ENCODE results near the gene UBE2L5. TPM values are rescaled to one million over a fixed set of nuclear protein-coding genes. Genes with fewer than 3 reads are reported as not detected.
"Not testable (repeated sequence)": the region's sequence is repeated elsewhere in the genome, so short reads cannot be mapped to it uniquely, and the experiment has no call there.

The UBE2L5 gene
- total RNA-seq, 2 donors from 2014 or later: not detected

GRCh38 chr13:30440910-30441703, 18.8 kb downstream of the UBE2L5 start:
- H3K9me3 Mint-ChIP-seq: no peaks in the 10 kb centered on the region
- H3K36me3 Mint-ChIP-seq (ENCODE audit: low read depth): no peaks in the 10 kb centered on the region
- peak overlapping the region; percentile 83 for H3K27ac Mint-ChIP-seq
- H3K27me3 Mint-ChIP-seq: peaks cover 1% of the 10 kb centered on the region
- H3K4me3 Mint-ChIP-seq: no peak overlapping the region
- peaks cover 5% of the 10 kb centered on the region for H3K4me1 Mint-ChIP-seq
- peak; percentile 78 for ATAC-seq (replicated peaks)

DNA sequence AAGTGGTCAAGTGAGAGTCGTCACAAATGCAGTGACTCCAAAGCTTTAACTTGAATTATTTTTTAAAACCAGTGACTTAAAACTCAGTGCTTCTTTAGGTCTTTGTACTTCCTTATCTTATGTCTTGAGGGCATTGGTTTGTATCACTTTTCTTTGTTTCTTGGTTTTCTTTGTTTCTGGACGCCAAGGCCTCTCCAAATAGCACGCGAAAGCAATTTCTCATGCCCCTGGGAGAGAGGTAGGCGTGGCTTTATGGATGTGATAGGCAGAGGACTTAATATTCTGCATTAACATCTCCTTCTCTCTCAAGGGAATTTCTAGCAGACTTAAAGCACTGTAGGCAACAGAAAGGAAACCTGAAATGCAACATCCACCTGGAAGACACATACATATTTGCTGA, 20.6 kb downstream of the UBE2L5 start:
- Mint-ChIP-seq H3K4me1 (peaks cover 5% of the 10 kb centered on the region), H3K27ac (no peak overlapping the region), H3K4me3 (no peak overlapping the region), H3K27me3 (peaks cover 4% of the 10 kb centered on the region), H3K36me3 (ENCODE audit: low read depth) (no peaks in the 10 kb centered on the region), H3K9me3 (no peaks in the 10 kb centered on the region)
- ATAC-seq (replicated peaks): no peak

GRCh38 chr13:30443491-30443890, 21.2 kb downstream of the UBE2L5 start:
- H3K4me1 Mint-ChIP-seq; H3K27ac Mint-ChIP-seq; H3K36me3 Mint-ChIP-seq (ENCODE audit: low read depth); H3K9me3 Mint-ChIP-seq; ATAC-seq (replicated peaks); H3K4me3 Mint-ChIP-seq; H3K27me3 Mint-ChIP-seq: not testable (repeated sequence)

GRCh38 chr13:30443957-30444404, 21.7 kb downstream of the UBE2L5 start:
- H3K27me3 Mint-ChIP-seq: peaks cover 4% of the 10 kb centered on the region
- H3K4me1 Mint-ChIP-seq: peaks cover 5% of the 10 kb centered on the region
- no peaks in the 10 kb centered on the region for H3K36me3 Mint-ChIP-seq (ENCODE audit: low read depth)
- H3K4me3 Mint-ChIP-seq: no peak overlapping the region
- H3K9me3 Mint-ChIP-seq: no peaks in the 10 kb centered on the region
- no peak for ATAC-seq (replicated peaks)
- no peak overlapping the region for H3K27ac Mint-ChIP-seq

- no peak overlapping the region for H3K27ac Mint-ChIP-seq
- H3K4me3 Mint-ChIP-seq: no peak overlapping the region
- no peak for ATAC-seq (replicated peaks)
- H3K4me1 Mint-ChIP-seq: peaks cover 2% of the 10 kb centered on the region
- peaks cover 4% of the 10 kb centered on the region for H3K27me3 Mint-ChIP-seq
- no peaks in the 10 kb centered on the region for H3K36me3 Mint-ChIP-seq (ENCODE audit: low read depth)
- H3K9me3 Mint-ChIP-seq: no peaks in the 10 kb centered on the region
These were observed 23.8 kb downstream of the UBE2L5 start for GRCh38 chr13:30446126-30446500.

DNA sequence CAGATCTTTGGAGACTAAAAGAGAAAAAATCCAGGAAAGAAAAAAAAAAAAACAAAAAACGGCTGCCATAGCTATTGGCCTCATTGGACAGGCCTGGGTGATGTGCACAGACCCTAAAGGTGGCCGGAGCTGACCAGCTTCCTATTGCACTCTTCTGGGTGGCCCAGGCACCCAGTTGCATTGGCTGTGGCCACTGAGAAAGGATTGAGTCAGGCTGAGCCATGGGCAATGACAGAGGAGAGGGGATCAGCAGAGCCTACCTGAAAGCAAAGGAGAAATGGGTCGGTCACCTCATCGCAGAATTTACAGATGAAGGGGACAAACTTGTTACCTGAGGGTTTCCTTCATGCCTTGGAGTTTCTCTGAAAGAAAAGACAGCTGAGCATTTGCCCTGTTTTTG, 26.1 kb downstream of the UBE2L5 start:
- H3K4me1 Mint-ChIP-seq: no peaks in the 10 kb centered on the region
- no peak for ATAC-seq (replicated peaks)
- H3K9me3 Mint-ChIP-seq: no peaks in the 10 kb centered on the region
- H3K4me3 Mint-ChIP-seq: no peak overlapping the region
- no peaks in the 10 kb centered on the region for H3K36me3 Mint-ChIP-seq (ENCODE audit: low read depth)
- peaks cover 4% of the 10 kb centered on the region for H3K27me3 Mint-ChIP-seq
- H3K27ac Mint-ChIP-seq: no peak overlapping the region

DNA sequence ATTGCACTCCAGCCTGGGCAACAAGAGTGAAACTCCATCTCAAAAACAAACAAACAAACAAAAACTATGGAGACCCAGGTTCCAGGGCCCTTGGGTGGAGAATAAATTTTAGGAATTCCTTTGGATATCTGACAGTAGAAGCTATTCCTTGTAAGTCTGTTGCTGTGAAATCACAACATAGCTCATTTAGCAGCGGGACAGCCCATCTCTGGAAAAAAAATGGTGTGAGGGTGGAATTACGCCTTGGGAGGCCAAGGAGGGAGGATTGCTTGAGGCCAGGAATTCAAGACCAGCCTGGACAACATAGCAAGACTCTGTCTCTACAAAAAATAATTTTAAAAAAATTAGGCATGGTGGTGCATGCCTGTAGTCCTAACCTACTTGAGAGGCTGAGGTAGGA, 27.8 kb downstream of the UBE2L5 start:
- no peak for ATAC-seq (replicated peaks)
- Mint-ChIP-seq H3K9me3 (no peaks in the 10 kb centered on the region), H3K27me3 (peaks cover 4% of the 10 kb centered on the region), H3K36me3 (ENCODE audit: low read depth) (no peaks in the 10 kb centered on the region), H3K4me1 (no peaks in the 10 kb centered on the region), H3K4me3 (no peak overlapping the region), H3K27ac (no peak overlapping the region)

DNA sequence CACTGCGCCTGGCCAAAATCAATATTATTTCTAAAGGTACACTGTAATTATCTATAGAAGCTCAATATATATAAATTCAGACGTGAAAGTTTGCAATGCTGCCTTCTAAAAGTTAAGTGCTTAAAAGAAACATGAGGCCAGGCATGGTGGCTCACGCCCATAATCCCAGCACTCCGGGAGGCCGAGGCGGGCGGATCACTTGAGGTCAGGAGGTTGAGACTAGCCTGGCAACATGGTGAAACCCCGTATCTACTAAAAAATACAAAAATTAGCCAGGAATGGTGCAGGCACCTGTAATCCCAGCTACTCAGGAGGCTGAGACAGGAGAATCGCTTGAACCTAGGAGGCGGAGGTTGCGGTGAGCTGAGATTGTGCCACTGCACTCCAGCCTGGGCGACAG, 29.2 kb downstream of the UBE2L5 start:
- not testable (repeated sequence) for H3K9me3 Mint-ChIP-seq; H3K27ac Mint-ChIP-seq; ATAC-seq (replicated peaks); H3K27me3 Mint-ChIP-seq; H3K36me3 Mint-ChIP-seq (ENCODE audit: low read depth); H3K4me1 Mint-ChIP-seq; H3K4me3 Mint-ChIP-seq

- H3K36me3 Mint-ChIP-seq (ENCODE audit: low read depth): peaks cover 4% of the 10 kb centered on the region
- H3K27ac Mint-ChIP-seq: no peak overlapping the region
- no peaks in the 10 kb centered on the region for H3K4me1 Mint-ChIP-seq
- no peaks in the 10 kb centered on the region for H3K27me3 Mint-ChIP-seq
- peak; percentile 26 for ATAC-seq (replicated peaks)
- no peaks in the 10 kb centered on the region for H3K9me3 Mint-ChIP-seq
- H3K4me3 Mint-ChIP-seq: no peak overlapping the region
These were observed 31.4 kb downstream of the UBE2L5 start for GRCh38 chr13:30453727-30454126.

DNA sequence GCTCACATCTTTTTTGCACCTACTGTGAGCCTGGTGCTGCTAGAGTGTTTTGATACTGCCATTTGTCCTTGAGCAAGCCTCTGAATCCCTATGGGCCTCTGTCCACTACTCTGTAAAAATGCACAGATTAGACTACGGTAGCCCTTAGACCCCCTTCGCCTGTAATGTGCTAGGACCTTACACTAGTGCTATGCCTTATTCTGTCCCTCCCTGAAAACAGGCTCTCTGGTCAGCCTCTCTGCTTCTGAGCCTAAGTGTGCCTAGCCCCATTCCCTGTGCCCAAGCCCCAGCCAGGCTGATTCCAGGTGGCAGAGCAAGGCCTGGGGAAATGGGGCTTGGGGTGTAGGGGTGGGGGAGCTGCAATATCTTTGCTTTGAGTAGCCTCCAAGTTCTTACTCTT, 32.7 kb downstream of the UBE2L5 start:
- Mint-ChIP-seq H3K27ac (peak overlapping the region; percentile 25), H3K36me3 (ENCODE audit: low read depth) (peaks cover 17% of the 10 kb centered on the region), H3K4me3 (no peak overlapping the region), H3K9me3 (no peaks in the 10 kb centered on the region), H3K4me1 (peaks cover 4% of the 10 kb centered on the region), H3K27me3 (no peaks in the 10 kb centered on the region)
- ATAC-seq (replicated peaks): no peak

GRCh38 chr13:30456290-30456689, 34.0 kb downstream of the UBE2L5 start:
- H3K27ac Mint-ChIP-seq: no peak overlapping the region
- no peak overlapping the region for H3K4me3 Mint-ChIP-seq
- H3K4me1 Mint-ChIP-seq: peaks cover 6% of the 10 kb centered on the region
- no peaks in the 10 kb centered on the region for H3K27me3 Mint-ChIP-seq
- ATAC-seq (replicated peaks): no peak
- H3K36me3 Mint-ChIP-seq (ENCODE audit: low read depth): peaks cover 23% of the 10 kb centered on the region
- H3K9me3 Mint-ChIP-seq: no peaks in the 10 kb centered on the region

DNA sequence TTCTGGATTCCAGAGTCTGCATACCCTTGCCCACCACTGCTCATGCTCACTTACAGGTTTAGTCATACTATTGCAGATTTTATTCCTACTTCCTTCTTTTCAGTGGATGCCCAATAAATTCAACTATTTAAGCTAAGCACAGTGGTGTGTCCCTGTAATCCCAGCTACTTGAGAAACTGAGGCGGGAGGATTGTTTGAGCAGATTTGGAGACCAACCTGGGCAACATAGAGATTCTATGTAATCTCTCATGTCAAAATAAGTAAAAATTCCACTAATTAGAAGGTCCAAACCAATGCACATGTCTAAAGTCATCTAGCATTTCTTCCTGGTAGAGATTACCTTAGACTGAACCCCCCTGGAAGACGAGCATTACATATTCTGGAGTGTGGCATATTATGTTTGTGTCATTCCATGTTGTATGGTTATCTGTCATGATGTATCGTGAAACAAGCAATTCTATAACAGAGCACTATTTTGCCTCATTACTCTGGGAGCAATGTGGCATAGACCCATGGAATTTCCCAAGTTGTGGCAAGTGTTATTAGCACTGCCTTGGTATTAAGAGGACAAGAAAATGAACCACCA, 35.1 kb downstream of the UBE2L5 start:
- Mint-ChIP-seq H3K36me3 (ENCODE audit: low read depth) (peaks cover 34% of the 10 kb centered on the region), H3K4me3 (no peak overlapping the region), H3K4me1 (peaks cover 12% of the 10 kb centered on the region), H3K9me3 (no peaks in the 10 kb centered on the region), H3K27ac (no peak overlapping the region), H3K27me3 (no peaks in the 10 kb centered on the region)
- no peak for ATAC-seq (replicated peaks)

- H3K4me3 Mint-ChIP-seq: peak overlapping the region; percentile 68
- H3K9me3 Mint-ChIP-seq; ATAC-seq (replicated peaks); H3K27me3 Mint-ChIP-seq: not testable (repeated sequence)
- peaks cover 20% of the 10 kb centered on the region for H3K4me1 Mint-ChIP-seq
- H3K36me3 Mint-ChIP-seq (ENCODE audit: low read depth): peaks cover 61% of the 10 kb centered on the region
- peak overlapping the region; percentile 93 for H3K27ac Mint-ChIP-seq
These were observed 39.2 kb downstream of the UBE2L5 start for GRCh38 chr13:30461279-30462066.

DNA sequence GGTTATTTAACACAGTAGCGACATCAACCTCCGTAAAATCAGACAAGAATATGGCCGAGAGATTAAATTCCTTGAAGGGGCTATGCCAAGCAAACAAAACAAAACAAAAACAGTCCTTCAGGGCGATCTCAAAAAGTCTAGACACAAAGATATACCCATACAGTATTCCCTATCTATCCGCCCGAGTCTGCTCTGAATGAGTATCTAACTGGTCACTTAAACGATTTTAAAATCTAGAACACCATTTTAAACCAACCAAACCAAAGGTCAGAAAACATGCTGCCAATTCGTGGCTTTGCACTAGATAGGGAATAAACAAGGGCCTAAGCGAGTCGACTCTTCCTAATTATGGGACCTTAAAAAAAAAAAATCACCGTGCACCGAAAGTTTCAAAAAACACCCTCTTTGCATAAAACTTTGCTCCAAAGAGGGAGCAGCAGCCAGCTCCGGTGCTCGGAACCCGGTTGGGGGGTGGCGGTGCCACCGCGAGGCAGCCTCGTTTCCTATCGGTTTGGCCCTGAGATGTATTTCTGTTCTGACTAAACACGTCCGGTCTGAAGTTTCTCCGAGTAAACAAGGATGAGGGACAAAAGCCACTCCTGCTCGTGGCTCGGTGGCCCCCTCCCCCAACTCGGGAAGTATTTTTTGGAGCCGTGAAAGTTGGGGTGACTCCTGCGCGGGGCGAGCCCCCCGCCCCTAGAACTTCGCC, 41.6 kb downstream of the UBE2L5 start:
- H3K9me3 Mint-ChIP-seq: no peaks in the 10 kb centered on the region
- H3K36me3 Mint-ChIP-seq (ENCODE audit: low read depth): peaks cover 55% of the 10 kb centered on the region
- peaks cover 20% of the 10 kb centered on the region for H3K4me1 Mint-ChIP-seq
- ATAC-seq (replicated peaks): peak; percentile 48
- H3K27me3 Mint-ChIP-seq: no peaks in the 10 kb centered on the region
- peak overlapping the region; percentile 95 for H3K4me3 Mint-ChIP-seq
- peak overlapping the region; percentile 96 for H3K27ac Mint-ChIP-seq

All from activated T-helper 17 cell treated with anti-CD3 and anti-CD28 coated beads, Interleukin-2, amount 50 U/mL, for 72 hours (primary cell).